Renal cortex interstitium (tissue), 11 donors: ENCODE results near the gene SPSB1. TPM values are rescaled to one million over a fixed set of nuclear protein-coding genes. Genes with fewer than 3 reads are reported as not detected.
A peak's percentile ranks its signal among the peaks of the same experiment; 100 is the strongest.
"Not testable (repeated sequence)": the region's sequence is repeated elsewhere in the genome, so short reads cannot be mapped to it uniquely, and the experiment has no call there.

Experiments used
- DNase-seq, 11 donors: peaks; one replicate each; pipeline ENCODE4 v3.0.0-alpha.2; 2013; ENCODE audit warnings: low read depth in 9 of 11, low spot score in 4 of 11; ENCODE audit errors: extremely low read depth in 1 of 11
- polyA plus RNA-seq, 3 donors: library from polyadenylated mRNA; unstranded; fragments of 120-200 nt; gene quantifications; one replicate each; pipeline ENCODE4 v1.2.1, GENCODE V29; 2013; ENCODE audit not compliant: insufficient read length in 3 of 3

Gene SPSB1
- polyA plus RNA-seq, 3 donors = 10.0 to 12.7 (median 10.3) TPM

DNA sequence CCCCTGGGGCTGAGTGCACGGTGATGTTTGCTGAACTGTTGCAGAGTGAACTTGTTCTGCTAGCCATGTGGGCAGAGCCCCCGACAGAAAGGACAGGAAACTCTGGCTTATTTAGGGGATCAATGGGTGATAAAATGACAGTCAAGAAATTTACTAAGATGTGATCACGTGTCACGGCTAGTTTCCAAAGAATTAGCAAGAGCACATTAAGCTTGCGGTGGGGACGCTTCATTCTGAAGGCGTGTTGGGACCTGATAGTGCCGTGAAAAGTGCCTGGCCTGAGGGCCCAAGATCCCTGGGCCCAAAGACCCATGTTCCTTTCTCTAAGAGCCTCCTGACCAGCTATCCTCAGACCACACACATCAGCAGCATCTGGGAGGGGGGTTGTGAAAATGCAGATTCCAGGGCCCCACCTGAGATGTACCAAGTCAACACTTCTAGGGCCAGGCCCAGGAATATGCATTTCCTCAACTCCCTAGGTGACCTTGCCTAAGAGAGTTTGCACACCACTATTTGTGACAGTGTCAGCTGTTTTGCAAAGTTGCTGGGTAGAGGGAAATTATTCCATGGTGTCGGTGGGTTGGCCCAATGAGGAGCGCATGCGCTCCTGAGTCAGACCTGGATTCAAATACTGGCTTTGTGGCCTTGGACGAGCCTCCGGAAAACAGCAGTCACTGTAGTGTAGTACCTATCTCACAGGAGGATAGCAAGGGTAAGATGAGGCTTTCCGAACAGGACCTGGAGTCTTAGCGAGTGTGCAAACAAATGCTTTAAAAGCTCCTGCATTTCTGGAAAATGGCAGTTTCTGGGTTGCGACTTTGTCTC lies 77.5 kb downstream of the SPSB1 start:
- DNase-seq = no peak

DNA sequence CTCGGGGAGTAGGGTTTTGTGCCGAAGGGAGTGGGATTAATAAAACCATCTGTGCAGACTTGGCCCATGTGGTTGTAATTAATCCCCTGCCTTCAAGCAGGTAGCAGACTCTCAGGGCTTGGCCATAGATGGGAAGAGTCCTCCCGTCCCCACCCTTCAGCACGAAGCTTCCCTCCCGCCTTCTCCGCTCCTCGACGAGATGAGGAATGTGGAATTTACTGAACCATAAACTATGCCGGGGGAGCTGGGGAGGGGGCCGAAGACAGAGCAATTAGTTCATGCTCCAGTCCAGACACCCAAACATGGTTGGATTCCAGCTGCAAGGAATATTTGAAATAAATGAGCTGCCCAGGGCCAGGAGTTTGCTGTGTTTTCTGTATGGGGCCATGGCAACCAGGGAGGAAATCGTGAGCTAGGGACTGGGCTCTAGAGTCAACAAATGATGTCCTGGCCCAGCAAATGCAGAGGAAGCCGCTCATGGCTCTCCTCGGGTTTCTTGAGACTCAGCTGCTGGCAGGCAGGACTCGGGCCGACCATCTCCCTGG lies 78.8 kb downstream of the SPSB1 start:
- peak; percentile 75 to 95 (median 88) for DNase-seq

DNA sequence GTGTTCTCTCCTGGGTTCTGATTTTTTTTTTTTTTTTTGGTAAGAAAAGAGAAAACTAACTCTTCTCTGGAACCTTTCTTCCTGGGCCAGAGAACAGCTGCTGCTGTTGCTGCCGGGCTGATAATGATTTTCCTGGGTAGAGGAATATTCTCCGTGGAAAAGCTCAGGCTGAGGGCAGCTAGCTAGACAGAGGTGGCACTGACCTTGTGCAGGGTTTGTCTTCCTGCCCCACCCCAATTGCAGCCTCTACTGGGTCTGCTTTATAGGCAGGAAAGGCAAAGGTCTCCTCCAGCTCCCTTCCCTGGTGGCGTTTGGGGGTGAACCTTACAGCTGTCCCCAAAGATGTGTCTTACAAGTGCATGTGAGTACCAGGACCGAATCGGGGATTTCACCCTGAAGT lies 79.3 kb downstream of the SPSB1 start:
- no peak for DNase-seq

- DNase-seq = no peak
These were observed 80.9 kb downstream of the SPSB1 start for GRCh38 chr1:9373619-9374018.

- DNase-seq = no peak
These were observed 82.2 kb downstream of the SPSB1 start for GRCh38 chr1:9374748-9375341.

DNA sequence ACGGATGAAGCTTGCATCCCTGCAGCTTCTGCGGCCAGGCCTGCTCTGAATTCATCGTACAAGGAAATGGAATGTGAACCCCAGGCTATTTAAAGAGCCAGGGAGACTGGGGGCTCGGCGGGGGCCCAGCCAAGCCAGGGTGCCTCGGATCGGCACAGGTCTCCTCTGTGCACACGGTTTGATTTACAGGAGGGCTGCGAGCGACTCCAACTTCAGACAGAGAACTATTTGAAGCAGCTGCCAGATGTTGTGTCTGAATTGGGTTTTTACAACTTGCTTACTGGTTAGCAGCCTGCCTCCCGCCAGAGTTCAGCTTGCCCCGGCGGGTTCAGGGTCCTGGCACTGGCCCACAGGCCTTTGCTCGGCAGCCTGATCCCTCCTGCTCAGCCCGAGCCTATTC lies 83.2 kb downstream of the SPSB1 start:
- peak in 1 of 11 donors; percentile 46 for DNase-seq

GRCh38 chr1:9376430-9376829 lies 83.7 kb downstream of the SPSB1 start:
- DNase-seq = no peak

GRCh38 chr1:9376886-9377333 lies 84.2 kb downstream of the SPSB1 start:
- no peak for DNase-seq

DNA sequence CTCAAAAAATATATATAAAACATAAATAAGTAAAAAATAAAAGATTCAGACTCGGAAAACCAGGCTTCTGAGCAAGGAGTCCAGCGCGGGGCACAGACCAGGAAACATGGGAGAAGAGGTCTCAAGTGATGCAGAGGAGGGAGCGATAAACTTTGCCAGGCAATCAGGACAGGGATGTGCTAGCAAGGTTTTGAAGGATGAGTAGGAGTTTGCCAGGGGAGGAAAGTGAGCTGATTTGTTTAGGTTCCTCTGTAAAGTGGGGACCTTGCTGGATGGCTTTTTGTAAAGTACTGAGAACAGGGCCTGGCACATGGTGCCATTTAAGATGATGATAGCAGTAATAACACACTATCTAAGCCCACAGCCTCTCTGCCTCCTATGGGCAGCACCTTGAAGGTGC lies 86.1 kb downstream of the SPSB1 start:
- no peak for DNase-seq

- no peak for DNase-seq
These were observed 88.0 kb downstream of the SPSB1 start for GRCh38 chr1:9380711-9381110.

GRCh38 chr1:9382643-9383491 lies 90.2 kb downstream of the SPSB1 start:
- DNase-seq = no peak

DNA sequence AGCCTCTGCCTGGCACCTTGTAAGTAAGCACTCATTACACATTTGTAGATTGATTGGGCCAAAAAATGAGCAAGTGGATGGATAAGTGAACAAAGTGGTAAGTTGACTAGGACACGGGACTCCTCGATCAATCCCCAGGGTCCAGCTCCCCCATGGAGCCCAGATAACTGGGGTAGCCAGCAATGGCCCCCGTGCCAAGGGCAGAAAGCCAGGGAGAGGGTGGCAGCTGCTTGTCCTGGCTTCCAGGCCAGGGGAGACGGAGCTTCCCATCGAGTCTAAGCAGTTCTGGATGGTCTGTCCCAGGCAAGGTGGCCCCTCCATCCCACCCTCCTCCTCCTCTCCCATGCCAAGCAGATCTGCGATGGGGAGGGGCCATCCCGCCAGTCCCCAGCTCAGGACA lies 91.4 kb downstream of the SPSB1 start:
- no peak for DNase-seq

DNA sequence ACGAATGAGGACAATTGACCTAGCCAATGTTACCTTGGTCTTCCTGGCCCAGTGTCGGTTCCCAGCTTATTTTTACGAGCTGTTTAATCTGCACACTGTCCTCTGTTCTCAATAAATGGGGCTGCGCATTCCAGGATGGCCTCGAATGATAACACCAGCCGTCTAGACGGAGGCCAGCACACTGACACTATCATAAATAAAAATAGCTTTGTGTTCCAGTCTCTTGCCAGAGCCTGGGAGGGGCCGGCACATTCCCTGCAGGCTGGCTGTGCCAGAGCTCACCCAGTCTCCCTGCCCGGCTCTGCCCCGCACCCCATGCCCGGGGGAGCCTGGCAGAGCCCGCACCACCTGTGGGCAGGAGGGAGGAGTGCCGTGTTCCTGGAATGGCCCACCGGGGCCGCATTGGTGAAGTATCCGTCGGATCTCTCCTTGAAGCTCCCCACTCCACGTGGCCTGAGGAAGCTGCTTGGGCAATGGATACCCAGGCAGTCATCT lies 92.1 kb downstream of the SPSB1 start:
- no peak for DNase-seq

DNA sequence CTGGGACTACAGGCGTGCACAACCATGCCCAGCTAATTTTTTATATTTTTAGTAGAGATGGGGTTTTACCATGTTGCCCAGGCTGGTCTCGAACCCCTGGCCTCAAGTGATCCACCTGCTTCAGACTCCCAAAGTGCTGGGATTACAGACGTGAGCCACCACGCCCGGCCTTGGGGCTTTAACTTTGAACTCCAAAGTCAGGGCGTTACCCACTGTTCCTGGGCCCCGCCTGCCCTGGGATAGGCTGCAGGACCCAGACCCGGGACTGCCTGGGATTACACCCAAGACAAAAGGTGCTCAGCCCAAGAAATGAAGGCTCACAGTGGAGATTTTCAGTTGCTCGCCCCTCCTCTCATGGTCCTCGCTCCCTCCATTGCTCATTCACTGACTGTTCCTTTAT lies 92.7 kb downstream of the SPSB1 start:
- not testable (repeated sequence) for DNase-seq

DNA sequence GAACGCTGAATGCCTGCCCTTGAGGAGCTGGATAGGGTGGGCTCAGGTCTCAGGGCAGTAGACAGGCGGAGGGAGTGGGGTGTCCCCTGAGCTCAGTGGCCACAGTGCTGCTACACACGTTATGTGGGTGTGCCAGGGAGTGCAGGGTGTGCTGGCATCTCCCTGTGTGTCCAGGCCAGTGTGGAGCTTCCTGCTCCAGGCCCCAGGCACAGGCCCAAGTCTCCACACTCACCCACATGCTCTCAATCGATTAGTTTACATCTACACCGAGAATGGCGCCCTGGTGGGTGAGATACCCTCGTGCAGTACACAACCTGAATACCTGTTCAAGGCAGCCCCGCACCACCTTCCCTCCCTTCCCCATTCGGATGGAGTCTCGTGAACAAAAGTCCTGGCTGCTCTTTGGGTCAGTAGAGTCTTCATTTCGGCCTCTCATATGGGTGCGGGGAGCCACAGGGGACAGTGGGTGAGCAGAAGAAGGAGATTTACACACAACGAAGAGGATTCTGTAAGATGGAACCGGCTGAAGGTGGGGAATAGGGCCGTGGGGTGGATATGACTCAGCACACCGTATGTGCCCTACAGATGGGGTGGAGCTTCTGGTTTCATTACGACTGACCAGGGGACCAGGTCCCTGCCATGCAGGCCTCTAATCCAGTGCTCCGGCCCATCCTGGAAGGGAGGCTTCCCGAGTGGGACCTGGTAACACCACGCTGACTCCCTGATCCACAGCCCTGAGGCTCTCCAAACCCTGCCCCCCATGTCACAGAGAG lies 93.3 kb downstream of the SPSB1 start:
- DNase-seq = no peak

DNA sequence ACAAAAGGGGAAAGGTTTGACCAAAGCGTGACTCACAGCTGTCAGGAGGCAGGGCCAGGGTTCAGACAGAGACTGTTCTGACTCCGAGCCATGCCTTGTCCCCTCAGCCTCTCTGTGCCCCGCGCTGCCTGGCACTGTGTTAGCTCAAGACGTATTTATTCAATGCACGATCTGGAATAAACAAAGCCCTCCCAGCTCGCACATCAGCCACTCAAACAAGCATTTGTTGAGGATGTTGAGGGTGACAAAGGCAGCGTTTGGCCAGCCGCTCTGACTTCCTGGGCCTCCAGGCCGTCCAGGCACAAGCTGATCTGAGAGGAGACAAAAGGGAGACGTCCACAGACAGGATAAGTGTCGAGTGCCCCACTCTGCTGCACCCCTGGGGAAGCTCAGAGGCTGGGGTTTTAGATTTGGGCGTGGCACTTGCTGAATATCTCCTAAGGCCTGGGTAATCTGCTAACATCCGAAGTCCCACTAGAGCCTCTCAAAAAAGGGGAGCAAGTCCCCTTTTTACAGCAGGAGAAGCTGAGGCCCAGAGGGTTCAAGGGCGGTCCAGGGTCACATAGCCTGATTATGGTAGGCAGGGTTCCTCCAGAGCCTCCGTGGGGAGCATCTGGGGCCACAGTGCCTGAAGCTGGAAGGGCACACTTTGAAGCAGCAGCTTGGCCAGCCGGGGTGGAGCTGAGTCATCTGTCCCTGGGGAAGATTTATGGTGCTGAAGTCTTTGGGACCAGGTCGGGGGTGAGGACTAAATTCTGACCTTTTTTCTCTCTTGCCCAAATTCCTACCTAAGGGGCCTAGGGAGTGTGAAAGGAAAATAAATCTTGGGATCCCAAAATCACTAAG lies 95.9 kb downstream of the SPSB1 start:
- DNase-seq = no peak

DNA sequence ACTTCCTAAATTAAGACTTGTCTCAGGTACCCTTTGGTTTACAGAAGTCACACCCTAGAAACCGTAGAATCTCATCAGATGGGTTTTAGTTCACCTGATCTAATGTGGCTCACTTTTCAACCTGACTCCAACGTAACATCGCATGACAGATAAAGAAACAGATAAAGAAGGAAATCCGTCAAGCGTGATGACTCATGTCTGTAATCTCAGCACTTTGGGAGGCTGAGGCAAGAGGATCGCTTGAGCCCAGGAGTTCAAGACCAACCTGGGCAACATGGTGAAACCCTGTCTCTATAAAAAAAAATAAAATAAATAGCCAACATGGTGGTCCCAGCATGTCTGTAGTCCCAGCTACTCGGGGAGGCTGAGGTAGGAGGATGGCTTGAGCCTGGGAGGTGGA lies 97.3 kb downstream of the SPSB1 start:
- DNase-seq = no peak

GRCh38 chr1:9391620-9392019 lies 98.9 kb downstream of the SPSB1 start:
- no peak for DNase-seq
